SU-DHL-6 (cell line): ENCODE measurements around the gene VAPA.
"Not testable (repeated sequence)": the region's sequence is repeated elsewhere in the genome, so short reads cannot be mapped to it uniquely, and the experiment has no call there.

ENCODE experiments used
- H2AFZ ChIP-seq: fragments of 200-600 bp; sonication (generic); 2 replicates; pipeline ENCODE4 v1.6.1; 2014; ENCODE audit warnings: low read depth, mild to moderate bottlenecking, moderate library complexity, mixed read lengths, antibody characterized with exemption, low read length; ENCODE audit not compliant: severe bottlenecking
- H3F3A ChIP-seq: fragments of 200-600 bp; shearing (Covaris generic); 2 replicates; pipeline ENCODE4 v1.6.0; 2016; ENCODE audit warnings: antibody characterized with exemption, mild to moderate bottlenecking; ENCODE audit not compliant: insufficient read depth
- H3K27ac ChIP-seq: fragments of 200-600 bp; sonication (generic); 2 replicates; pipeline ENCODE4 v1.5.1; 2016; ENCODE audit warnings: low read depth, mild to moderate bottlenecking, low read length, moderate library complexity, mixed read lengths
- H3K27me3 ChIP-seq: fragments of 200-600 bp; sonication (generic), shearing (Covaris generic); 2 replicates; pipeline ENCODE4 v1.6.0; 2014; ENCODE audit warnings: mild to moderate bottlenecking, low read length
- H3K36me3 ChIP-seq: fragments of 200-600 bp; sonication (generic); 2 replicates; pipeline ENCODE4 v1.6.1; 2014; ENCODE audit warnings: mild to moderate bottlenecking, low read length, mixed read lengths
- H3K4me2 ChIP-seq: fragments of 300-600, 200-600 bp; shearing (Covaris generic), sonication (generic); 2 replicates; pipeline ENCODE4 v1.6.0; 2014; ENCODE audit warnings: low read length, low read depth, mild to moderate bottlenecking; ENCODE audit not compliant: poor library complexity, severe bottlenecking
- H3K4me3 ChIP-seq: fragments of 200-600 bp; sonication (generic); 2 replicates; pipeline ENCODE4 v1.5.1; 2014; ENCODE audit warnings: antibody characterized with exemption, low read length, mild to moderate bottlenecking, mixed read lengths; ENCODE audit not compliant: insufficient read depth, poor library complexity, severe bottlenecking
- H3K79me2 ChIP-seq: fragments of 200-600 bp; sonication (generic); 2 replicates; pipeline ENCODE4 v1.6.1; 2014; ENCODE audit warnings: mild to moderate bottlenecking, low read length, moderate library complexity; ENCODE audit not compliant: insufficient read depth
- H3K9ac ChIP-seq: fragments of 200-600 bp; sonication (generic); 2 replicates; pipeline ENCODE4 v1.7.0; 2014; ENCODE audit warnings: mild to moderate bottlenecking, low read length
- H3K9me2 ChIP-seq: fragments of 200-600 bp; sonication (generic); replicated peaks from 2 replicates; pipeline ENCODE4 v1.6.1; 2014; ENCODE audit warnings: low read length; ENCODE audit not compliant: insufficient read depth
- H3K9me3 ChIP-seq: fragments of 200-600 bp; sonication (generic); 2 replicates; pipeline ENCODE4 v1.6.1; 2014; ENCODE audit warnings: low read length, mixed read lengths; ENCODE audit not compliant: insufficient read depth
- H4K20me1 ChIP-seq: fragments of 200-600 bp; sonication (generic); 2 replicates; pipeline ENCODE4 v1.6.1; 2014; ENCODE audit warnings: low read depth, mild to moderate bottlenecking, antibody characterized with exemption, low read length, moderate library complexity, mixed read lengths
- CTCF ChIP-seq: fragments of 200-600 bp; sonication (generic); IDR thresholded peaks from one replicate; pipeline ENCODE4 v1.5.1; 2017; ENCODE audit warnings: antibody characterized with exemption, mild to moderate bottlenecking, low read length, moderate library complexity; ENCODE audit not compliant: insufficient read depth, poor library complexity, severe bottlenecking
- EZH2phosphoT487 ChIP-seq: fragments of 200-600 bp; sonication (generic), shearing (Covaris generic); conservative IDR thresholded peaks from 2 replicates; pipeline ENCODE4 v1.6.1; 2018; ENCODE audit warnings: mild to moderate bottlenecking, antibody characterized with exemption, low read length, moderate library complexity, mixed read lengths

VAPA gene

GRCh38 chr18:9900699-9901098 is 13.1 kb upstream of the VAPA start:
- no peak overlapping the region for H3K4me3 ChIP-seq
- H3K9me3 ChIP-seq: no peaks in the 10 kb centered on the region
- H3K27me3 ChIP-seq: no peaks in the 10 kb centered on the region
- no peaks in the 10 kb centered on the region for H4K20me1 ChIP-seq
- no peak overlapping the region for H2AFZ ChIP-seq
- H3K79me2 ChIP-seq: no peaks in the 10 kb centered on the region
- H3F3A ChIP-seq: no peaks in the 10 kb centered on the region
- no peak overlapping the region for H3K9ac ChIP-seq
- no peaks in the 10 kb centered on the region for H3K9me2 ChIP-seq
- no peaks in the 10 kb centered on the region for H3K36me3 ChIP-seq
- no peak overlapping the region for H3K27ac ChIP-seq
- H3K4me2 ChIP-seq: no peak overlapping the region
- TF ChIP-seq EZH2phosphoT487 (no peak), CTCF (no peak)

- Histone ChIP-seq H3K27me3 (no peaks in the 10 kb centered on the region), H2AFZ (no peak overlapping the region)
Measured at GRCh38 chr18:9901377-9901776, 12.4 kb upstream of the VAPA start.

DNA sequence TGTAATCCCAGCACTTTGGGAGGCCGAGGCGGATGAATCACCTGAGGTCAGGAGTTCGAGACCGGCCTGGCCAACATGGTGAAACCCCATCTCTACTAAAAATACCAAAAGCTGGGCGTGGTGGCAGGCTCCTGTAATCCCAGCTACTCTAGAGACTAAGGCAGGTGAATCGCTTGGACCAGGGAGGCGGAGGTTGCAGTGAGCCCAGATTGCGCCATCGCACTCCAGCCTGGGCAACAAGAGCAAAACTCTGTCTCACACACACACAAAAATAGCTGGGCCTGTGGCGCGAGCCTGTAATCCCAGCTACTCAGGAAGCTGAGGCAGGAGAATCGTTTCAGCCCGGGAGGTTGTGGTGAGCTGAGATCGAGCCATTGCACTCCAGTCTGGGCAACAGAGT is 11.6 kb upstream of the VAPA start:
- not testable (repeated sequence) for H3F3A ChIP-seq, H3K79me2 ChIP-seq, H3K27me3 ChIP-seq, H3K9ac ChIP-seq, H3K27ac ChIP-seq, H3K9me2 ChIP-seq, H4K20me1 ChIP-seq, H3K36me3 ChIP-seq, H3K4me3 ChIP-seq, H2AFZ ChIP-seq, H3K9me3 ChIP-seq, H3K4me2 ChIP-seq

More at GRCh38 chr18:9901377-9901776, 12.4 kb upstream of the VAPA start:
- Histone ChIP-seq H3K27ac (no peak overlapping the region), H3K36me3 (no peaks in the 10 kb centered on the region), H4K20me1 (no peaks in the 10 kb centered on the region), H3K4me2 (no peak overlapping the region), H3K9me3 (no peaks in the 10 kb centered on the region), H3F3A (no peaks in the 10 kb centered on the region), H3K9me2 (no peaks in the 10 kb centered on the region), H3K79me2 (no peaks in the 10 kb centered on the region), H3K9ac (no peak overlapping the region), H3K4me3 (no peak overlapping the region)
- TF ChIP-seq CTCF (no peak), EZH2phosphoT487 (no peak)

DNA sequence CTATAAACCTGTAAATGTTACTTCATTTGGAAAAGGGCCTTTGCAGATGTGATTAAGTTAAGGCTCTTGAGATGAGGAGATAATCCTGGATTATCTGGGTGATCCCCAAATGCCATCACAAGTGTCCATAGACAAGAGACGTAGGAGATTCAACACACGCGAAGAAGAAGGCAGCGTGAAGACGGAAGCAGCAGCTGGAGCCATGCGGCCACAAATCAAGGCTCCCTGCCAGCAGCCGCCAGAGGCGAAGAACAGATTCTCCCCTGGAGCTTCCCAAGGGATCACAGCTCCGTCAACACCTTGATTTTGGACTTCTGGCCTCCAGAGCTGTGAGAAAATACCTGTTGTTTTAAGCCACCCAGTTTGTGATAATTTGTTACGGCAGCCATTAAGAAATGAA is 11.0 kb upstream of the VAPA start:
- H3K4me2 ChIP-seq: no peak overlapping the region
- TF ChIP-seq CTCF (no peak), EZH2phosphoT487 (no peak)
- no peaks in the 10 kb centered on the region for H3K9me3 ChIP-seq
- H2AFZ ChIP-seq: no peak overlapping the region
- no peaks in the 10 kb centered on the region for H3K36me3 ChIP-seq
- H3K27me3 ChIP-seq: no peaks in the 10 kb centered on the region
- H3K9ac ChIP-seq: no peak overlapping the region
- no peaks in the 10 kb centered on the region for H3K9me2 ChIP-seq
- no peaks in the 10 kb centered on the region for H3F3A ChIP-seq
- no peak overlapping the region for H3K4me3 ChIP-seq
- H3K79me2 ChIP-seq: no peaks in the 10 kb centered on the region
- no peak overlapping the region for H3K27ac ChIP-seq
- H4K20me1 ChIP-seq: no peaks in the 10 kb centered on the region
